Type B pancreatic cell (in vitro differentiated cells): ENCODE measurements around the gene DOP1A. TPM values are rescaled to one million over a fixed set of nuclear protein-coding genes. Genes with fewer than 3 reads are reported as not detected.

Experiments used
- DNase-seq: peaks from one replicate; pipeline ENCODE4 v3.0.0; 2021; ENCODE audit warnings: mixed read lengths; ENCODE audit not compliant: unreplicated experiment; ENCODE audit errors: extremely low spot score
- H3K27ac Mint-ChIP-seq: 2 replicates; pipeline ENCODE4 v1.8.0; 2021; ENCODE audit warnings: mild to moderate bottlenecking, mixed read lengths
- H3K27me3 Mint-ChIP-seq: 2 replicates; pipeline ENCODE4 v1.8.0; 2021; ENCODE audit warnings: mixed read lengths
- H3K36me3 Mint-ChIP-seq: 2 replicates; pipeline ENCODE4 v1.8.0; 2021; ENCODE audit warnings: mixed read lengths
- H3K4me1 Mint-ChIP-seq: one replicate; pipeline ENCODE4 v1.8.0; 2021; ENCODE audit warnings: mixed read lengths; ENCODE audit not compliant: unreplicated experiment
- H3K4me3 Mint-ChIP-seq: 2 replicates; pipeline ENCODE4 v1.8.0; 2021; ENCODE audit warnings: mild to moderate bottlenecking, mixed read lengths
- H3K9me3 Mint-ChIP-seq: 2 replicates; pipeline ENCODE4 v1.8.0; 2021; ENCODE audit warnings: mixed read lengths
- CTCF ChIP-seq: fragments of 200-600 bp; sonication (generic); conservative IDR thresholded peaks from 2 replicates; pipeline ENCODE4 v1.5.0; 2021; ENCODE audit warnings: antibody characterized with exemption, mild to moderate bottlenecking
- total RNA-seq: library from RNA; stranded (reverse); gene quantifications from 2 replicates; pipeline ENCODE4 v1.2.1, GENCODE V29; 2021; ENCODE audit warnings: low replicate concordance

Gene DOP1A
- total RNA-seq, 1 donor from 2014 or later: 30.1 TPM

GRCh38 chr6:83138118-83138722 lies 70.7 kb downstream of the DOP1A start:
- Mint-ChIP-seq H3K9me3 (no peaks in the 10 kb centered on the region), H3K27me3 (no peaks in the 10 kb centered on the region), H3K4me3 (no peak overlapping the region), H3K4me1 (no peaks in the 10 kb centered on the region), H3K27ac (no peak overlapping the region), H3K36me3 (peaks cover 14% of the 10 kb centered on the region)
- no peak for DNase-seq
- TF ChIP-seq CTCF: no peak

- H3K27ac Mint-ChIP-seq: no peak overlapping the region
- no peak for TF ChIP-seq CTCF
- H3K36me3 Mint-ChIP-seq: peaks cover 19% of the 10 kb centered on the region
- no peaks in the 10 kb centered on the region for H3K4me1 Mint-ChIP-seq
- no peaks in the 10 kb centered on the region for H3K27me3 Mint-ChIP-seq
- no peaks in the 10 kb centered on the region for H3K9me3 Mint-ChIP-seq
- DNase-seq: no peak
- no peak overlapping the region for H3K4me3 Mint-ChIP-seq
These were observed 71.3 kb downstream of the DOP1A start for GRCh38 chr6:83138758-83139157.

- H3K27me3 Mint-ChIP-seq: no peaks in the 10 kb centered on the region
- no peak for DNase-seq
- no peaks in the 10 kb centered on the region for H3K9me3 Mint-ChIP-seq
- no peak for TF ChIP-seq CTCF
- no peaks in the 10 kb centered on the region for H3K4me1 Mint-ChIP-seq
- H3K27ac Mint-ChIP-seq: no peak overlapping the region
- H3K4me3 Mint-ChIP-seq: no peak overlapping the region
- H3K36me3 Mint-ChIP-seq: peaks cover 20% of the 10 kb centered on the region
These were observed 83.6 kb downstream of the DOP1A start for GRCh38 chr6:83151114-83151513.

- H3K27me3 Mint-ChIP-seq: no peaks in the 10 kb centered on the region
- no peaks in the 10 kb centered on the region for H3K4me1 Mint-ChIP-seq
- no peak overlapping the region for H3K4me3 Mint-ChIP-seq
- no peak for TF ChIP-seq CTCF
- H3K36me3 Mint-ChIP-seq: peaks cover 20% of the 10 kb centered on the region
- DNase-seq: no peak
- no peak overlapping the region for H3K27ac Mint-ChIP-seq
- no peaks in the 10 kb centered on the region for H3K9me3 Mint-ChIP-seq
These were observed 85.4 kb downstream of the DOP1A start for GRCh38 chr6:83152913-83153312.

- Mint-ChIP-seq H3K27ac (no peak overlapping the region), H3K9me3 (no peaks in the 10 kb centered on the region), H3K36me3 (peaks cover 19% of the 10 kb centered on the region), H3K4me3 (no peak overlapping the region), H3K27me3 (no peaks in the 10 kb centered on the region), H3K4me1 (no peaks in the 10 kb centered on the region)
- no peak for TF ChIP-seq CTCF
- DNase-seq: no peak
These were observed 86.5 kb downstream of the DOP1A start for GRCh38 chr6:83153883-83154521.
